ENCODE measurements around the gene KHK. TPM values are rescaled to one million over a fixed set of nuclear protein-coding genes. Genes with fewer than 3 reads are reported as not detected.

The KHK gene
- polyA plus RNA-seq, 1 donor (not counting 4 experiments of a cell fraction or from before 2014, with no cell fraction given): 0.21 TPM

DNA sequence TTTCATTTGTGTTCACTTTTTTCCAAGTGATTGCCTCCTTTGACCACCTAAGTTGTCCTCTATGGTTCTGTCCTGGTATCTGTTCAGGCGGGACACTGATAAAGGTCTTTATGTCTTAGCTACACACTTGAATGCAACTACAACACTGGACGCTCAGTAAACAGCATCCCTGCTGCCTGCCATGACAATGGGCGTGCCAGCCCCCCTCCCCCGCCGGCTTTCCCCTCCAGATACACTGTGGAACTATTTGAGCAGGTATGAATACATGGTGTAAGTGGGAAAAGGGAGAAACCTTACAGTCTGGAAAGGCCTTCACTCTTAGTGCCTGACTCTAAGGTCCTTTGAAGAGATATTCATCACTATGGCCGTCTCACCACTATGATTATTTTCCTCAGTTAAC lies 29.4 kb upstream of the KHK start:
- Histone ChIP-seq H3K27ac (ENCODE audit: control insufficient read depth, insufficient read depth, low read length) (no peak overlapping the region), H3K9me1 (ENCODE audit: control insufficient read depth, extremely low read depth, insufficient read depth, low read length) (no peaks in the 10 kb centered on the region), H2AFZ (ENCODE audit: control insufficient read depth, low read length) (no peak overlapping the region), H3K79me2 (ENCODE audit: control insufficient read depth, insufficient read depth, low read length) (no peaks in the 10 kb centered on the region), H3K4me1 (ENCODE audit: control insufficient read depth, extremely low read depth, insufficient read depth, low read length) (peaks cover 2% of the 10 kb centered on the region), H3K9me3 (ENCODE audit: control insufficient read depth, low read depth, low read length) (no peaks in the 10 kb centered on the region), H3K27me3 (ENCODE audit: control insufficient read depth, extremely low read depth, insufficient read depth, low read length) (no peaks in the 10 kb centered on the region), H3K4me3 (ENCODE audit: control insufficient read depth in 2 of 3, extremely low read depth in 1 of 3, insufficient read depth in 2 of 3, low read depth in 1 of 3, low read length in 3 of 3) (no peak overlapping the region), H3K9ac (ENCODE audit: control insufficient read depth, extremely low read depth, insufficient read depth, low read length) (no peak overlapping the region), H4K20me1 (ENCODE audit: control insufficient read depth, extremely low read depth, insufficient read depth, low read length) (no peaks in the 10 kb centered on the region), H3K4me2 (ENCODE audit: control insufficient read depth, extremely low read depth, insufficient read depth, low read depth, low read length) (no peak overlapping the region), H3K36me3 (ENCODE audit: control insufficient read depth in 2 of 2, extremely low read depth in 1 of 2, insufficient read depth in 2 of 2, low read length in 2 of 2) (peaks cover 16 to 24% of the 10 kb centered on the region in 2 experiments)
- dilution Hi-C loops (cut with MboI; ENCODE audit: extremely low pct_ligation_motif_present, low sequenced_read_pairs): no loop called here
- DNase-seq (ENCODE audit: low read depth, low spot score) (no peak), FAIRE-seq (no peak)
- TF ChIP-seq EZH2 (IDR thresholded peaks at IDR 0.05; ENCODE audit: low read length): no peak
- TF ChIP-seq, protein P1, sequence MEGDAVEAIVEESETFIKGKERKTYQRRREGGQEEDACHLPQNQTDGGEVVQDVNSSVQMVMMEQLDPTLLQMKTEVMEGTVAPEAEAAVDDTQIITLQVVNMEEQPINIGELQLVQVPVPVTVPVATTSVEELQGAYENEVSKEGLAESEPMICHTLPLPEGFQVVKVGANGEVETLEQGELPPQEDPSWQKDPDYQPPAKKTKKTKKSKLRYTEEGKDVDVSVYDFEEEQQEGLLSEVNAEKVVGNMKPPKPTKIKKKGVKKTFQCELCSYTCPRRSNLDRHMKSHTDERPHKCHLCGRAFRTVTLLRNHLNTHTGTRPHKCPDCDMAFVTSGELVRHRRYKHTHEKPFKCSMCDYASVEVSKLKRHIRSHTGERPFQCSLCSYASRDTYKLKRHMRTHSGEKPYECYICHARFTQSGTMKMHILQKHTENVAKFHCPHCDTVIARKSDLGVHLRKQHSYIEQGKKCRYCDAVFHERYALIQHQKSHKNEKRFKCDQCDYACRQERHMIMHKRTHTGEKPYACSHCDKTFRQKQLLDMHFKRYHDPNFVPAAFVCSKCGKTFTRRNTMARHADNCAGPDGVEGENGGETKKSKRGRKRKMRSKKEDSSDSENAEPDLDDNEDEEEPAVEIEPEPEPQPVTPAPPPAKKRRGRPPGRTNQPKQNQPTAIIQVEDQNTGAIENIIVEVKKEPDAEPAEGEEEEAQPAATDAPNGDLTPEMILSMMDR (optimal IDR thresholded peaks at IDR 0.05 in 1 of 3, IDR thresholded peaks at IDR 0.05 in 1 of 3, conservative IDR thresholded peaks at IDR 0.05 in 1 of 3; ENCODE audit: extremely low read depth in 1 of 3, insufficient read depth in 2 of 3, low read length in 3 of 3): no peak

DNA sequence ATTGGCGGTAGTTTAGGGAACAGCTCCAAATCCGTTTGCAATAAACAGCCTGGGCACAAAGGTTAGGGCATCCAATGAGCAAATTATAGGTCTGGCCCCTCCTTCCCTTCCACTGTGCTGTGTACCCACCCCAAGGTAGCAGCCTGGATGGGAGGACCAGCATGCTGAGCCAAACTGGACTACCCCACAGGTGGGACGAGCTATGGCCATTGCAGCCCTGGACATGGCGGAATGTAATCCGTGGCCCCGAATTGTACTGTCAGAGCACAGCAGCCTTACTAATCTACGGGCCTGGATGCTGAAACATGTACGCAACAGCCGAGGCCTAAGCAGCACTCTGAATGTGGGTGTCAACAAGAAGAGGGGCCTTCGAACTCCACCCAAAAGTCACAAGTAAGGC lies 28.4 kb upstream of the KHK start:
- Histone ChIP-seq H3K9me1 (ENCODE audit: control insufficient read depth, extremely low read depth, insufficient read depth, low read length) (no peaks in the 10 kb centered on the region), H3K79me2 (ENCODE audit: control insufficient read depth, insufficient read depth, low read length) (no peaks in the 10 kb centered on the region), H3K4me2 (ENCODE audit: control insufficient read depth, extremely low read depth, insufficient read depth, low read depth, low read length) (no peak overlapping the region), H4K20me1 (ENCODE audit: control insufficient read depth, extremely low read depth, insufficient read depth, low read length) (no peaks in the 10 kb centered on the region), H3K9me3 (ENCODE audit: control insufficient read depth, low read depth, low read length) (no peaks in the 10 kb centered on the region), H3K4me3 (ENCODE audit: control insufficient read depth in 2 of 3, extremely low read depth in 1 of 3, insufficient read depth in 2 of 3, low read depth in 1 of 3, low read length in 3 of 3) (no peak overlapping the region), H3K9ac (ENCODE audit: control insufficient read depth, extremely low read depth, insufficient read depth, low read length) (no peak overlapping the region), H3K36me3 (ENCODE audit: control insufficient read depth in 2 of 2, extremely low read depth in 1 of 2, insufficient read depth in 2 of 2, low read length in 2 of 2) (peaks cover 16 to 24% of the 10 kb centered on the region in 2 experiments), H3K27me3 (ENCODE audit: control insufficient read depth, extremely low read depth, insufficient read depth, low read length) (no peaks in the 10 kb centered on the region), H3K27ac (ENCODE audit: control insufficient read depth, insufficient read depth, low read length) (no peak overlapping the region), H3K4me1 (ENCODE audit: control insufficient read depth, extremely low read depth, insufficient read depth, low read length) (no peaks in the 10 kb centered on the region), H2AFZ (ENCODE audit: control insufficient read depth, low read length) (no peak overlapping the region)
- TF ChIP-seq EZH2 (IDR thresholded peaks at IDR 0.05; ENCODE audit: low read length): no peak
- TF ChIP-seq, protein P1 (optimal IDR thresholded peaks at IDR 0.05 in 1 of 3, IDR thresholded peaks at IDR 0.05 in 1 of 3, conservative IDR thresholded peaks at IDR 0.05 in 1 of 3; ENCODE audit: extremely low read depth in 1 of 3, insufficient read depth in 2 of 3, low read length in 3 of 3): no peak
- dilution Hi-C loops (cut with MboI; ENCODE audit: extremely low pct_ligation_motif_present, low sequenced_read_pairs): no loop called here
- DNase-seq (ENCODE audit: low read depth, low spot score): no peak
- FAIRE-seq: no peak

Measured in keratinocyte (primary cell).